Heart left ventricle (tissue), 16 donors: ENCODE data around the gene BPTF. TPM values are rescaled to one million over a fixed set of nuclear protein-coding genes. Genes with fewer than 3 reads are reported as not detected.
"Not testable (repeated sequence)": the region's sequence is repeated elsewhere in the genome, so short reads cannot be mapped to it uniquely, and the experiment has no call there.

Experiments used
- ATAC-seq, 4 donors: fragments of 200-7000 bp; cut with Tn5 transposase; one replicate each; pipeline ENCODE4 v1.9.1; 2020 to 2022; ENCODE audit warnings: moderate library complexity in 4 of 4, mild to moderate bottlenecking in 3 of 4, moderate number of reproducible peaks in 1 of 4
- DNase-seq, 5 donors: peaks; one replicate each; pipeline ENCODE4 v3.0.0-alpha.2; 2020
- H3K27ac ChIP-seq, 12 donors: fragments of 200-600 bp; sonication (generic) in 4 of 12; one replicate each; pipeline versions ENCODE4 v1.5.0 to v1.8.0; 2016 to 2022; ENCODE audit warnings: mild to moderate bottlenecking in 2 of 12
- H3K27me3 ChIP-seq, 9 donors: fragments of 200-600 bp; sonication (generic) in 2 of 9; one replicate each; pipeline versions ENCODE4 v1.5.1 to v1.8.0; 2016 to 2022; ENCODE audit warnings: mild to moderate bottlenecking in 3 of 9
- H3K36me3 ChIP-seq, 9 donors: fragments of 200-600 bp; sonication (generic) in 2 of 9; one replicate each; pipeline versions ENCODE4 v1.5.0 to v1.8.0; 2018 to 2022; ENCODE audit warnings: mild to moderate bottlenecking in 2 of 9
- H3K4me1 ChIP-seq, 12 donors: fragments of 200-600 bp; sonication (generic) in 4 of 12; one replicate each; pipeline versions ENCODE4 v1.5.0 to v1.8.0; 2016 to 2022; ENCODE audit warnings: mild to moderate bottlenecking in 3 of 12
- H3K4me3 ChIP-seq, 12 donors: fragments of 200-600 bp; sonication (generic) in 4 of 12; one replicate each; pipeline versions ENCODE4 v1.5.0 to v1.8.0; 2017 to 2022; ENCODE audit warnings: mild to moderate bottlenecking in 9 of 12, moderate library complexity in 4 of 12
- H3K9me3 ChIP-seq, 12 donors: fragments of 200-600 bp; sonication (generic) in 4 of 12; one replicate each; pipeline versions ENCODE4 v1.5.0 to v1.8.0; 2016 to 2022; ENCODE audit warnings: mild to moderate bottlenecking in 1 of 12
- POLR2A ChIP-seq, 2 donors: fragments of 450-650 bp; IDR thresholded peaks; one replicate each; pipeline ENCODE4 v1.6.1; 2017; ENCODE audit warnings: antibody characterized with exemption in 2 of 2, mild to moderate bottlenecking in 2 of 2, moderate library complexity in 2 of 2
- WGBS, 4 donors: extraction: QIAGEN DNeasy Blood & Tissue Kit in 2 of 4; methylation state at CpG; one replicate each; pipeline versions ENCODE4 v1.1.5 to v1.1.7; 2013 to 2018; 5-methylcytosine and 5-hydroxymethylcytosine counted together
- intact Hi-C, 10 donors: fragments of 100-400 bp; cut with DNase I; formaldehyde crosslinking; loops; one replicate each; pipeline versions ENCODE4 v1.11.1 to v1.14.2; 2022
- polyA plus RNA-seq, 2 donors: library from polyadenylated mRNA; stranded (reverse); fragments of 200-250 nt; gene quantifications; one replicate each; pipeline ENCODE4 v1.2.3, GENCODE V29; 2013
- total RNA-seq, 9 donors: library from RNA; depleted of rRNA in 2 of 9; stranded (reverse); fragments of >200 nt in 2 of 9; fragmentation: NEBNext Ultra II Directional in 3 of 9; extraction: Animal tissue kit (Norgen Biotek cat#: 25700) in 3 of 9; gene quantifications; one replicate each; pipeline versions ENCODE4 v1.1.0 to v1.2.4, GENCODE V29; 2016 to 2023
- TF ChIP-seq, protein P1 (sequence below), 12 donors: fragments of 200-600 bp; sonication (generic) in 4 of 12; IDR thresholded peaks; one replicate each; pipeline versions ENCODE4 v1.5.0 to v1.8.0; 2018 to 2022; ENCODE audit warnings: antibody characterized with exemption in 12 of 12, mild to moderate bottlenecking in 5 of 12
- donor health status: ischemic (EF 13 %, LVEDD 7.1; RV severe dilation, severe dysfunction).
- donor health status: healthy with polysubstance abuse.
- donor health status: DM: no; HTN: yes; CAD: no.
- donor health status: DM: no; HTN: no; CAD: no.
- donor health status: ischemic (EF 25% LVEDD 6.9; RV normal size, moderate dysfunction).
- donor health status: ischemic (EF 25% LVEDD 5.7; RV mildly dilated, moderate dysfunction).
- donor health status: healthy.
- donor health status: DM: yes; HTN: yes; CAD: no.
- donor health status: ischemic (EF 35%, LVEDD 5.7; RV mildly dilated, moderate dysfunction).
- donor health status: nonischemic (EF 11% LVEDD 7.7; RV severe dilation, severe dysfunction).
- donor health status: DM: yes; HTN: yes; CAD: no.
- donor health status: PGD.
- donor health status: ischemic (EF 29% LVEDD 5.4; RV normal size, mild dysfunction).
- donor health status: nonischemic (EF 23%, LVEDD 6.1; RV moderate dilation, normal function).

The BPTF gene
- total and polyA plus RNA-seq, 11 donors: 16.7 to 96.9 (median 65.5) TPM

DNA sequence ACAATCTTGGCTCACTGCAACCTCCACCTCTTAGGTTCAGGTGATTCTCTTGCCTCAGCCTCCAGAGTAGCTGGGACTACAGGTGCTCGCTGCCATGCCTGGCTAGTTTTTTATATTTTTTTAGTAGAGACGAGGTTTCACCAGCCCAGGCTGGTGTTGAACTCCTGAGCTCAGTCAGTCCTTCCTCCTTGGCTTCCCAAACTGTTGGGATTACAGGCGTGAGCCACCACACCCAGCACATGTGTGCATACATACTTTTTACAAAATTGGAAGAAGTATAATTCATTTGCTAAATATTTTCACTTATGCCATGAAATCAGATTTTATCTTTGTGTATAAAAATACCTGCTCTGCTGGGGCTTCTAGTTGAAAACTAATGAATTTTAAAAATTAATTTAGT is 13.2 kb downstream of the BPTF start:
- Histone ChIP-seq H3K4me3 (no peak overlapping the region), H3K27ac (no peak overlapping the region), H3K4me1 (peaks cover 0 to 59% (median 19%) of the 10 kb centered on the region in 12 donors), H3K27me3 (no peaks in the 10 kb centered on the region), H3K9me3 (no peaks in the 10 kb centered on the region), H3K36me3 (no peaks in the 10 kb centered on the region)
- 83 to 90% (median 88%) methylated on average over 3 of the region's 3 CpGs for WGBS, 4 donors
- DNase-seq (no peak), ATAC-seq (no peak)
- TF ChIP-seq, protein P1, sequence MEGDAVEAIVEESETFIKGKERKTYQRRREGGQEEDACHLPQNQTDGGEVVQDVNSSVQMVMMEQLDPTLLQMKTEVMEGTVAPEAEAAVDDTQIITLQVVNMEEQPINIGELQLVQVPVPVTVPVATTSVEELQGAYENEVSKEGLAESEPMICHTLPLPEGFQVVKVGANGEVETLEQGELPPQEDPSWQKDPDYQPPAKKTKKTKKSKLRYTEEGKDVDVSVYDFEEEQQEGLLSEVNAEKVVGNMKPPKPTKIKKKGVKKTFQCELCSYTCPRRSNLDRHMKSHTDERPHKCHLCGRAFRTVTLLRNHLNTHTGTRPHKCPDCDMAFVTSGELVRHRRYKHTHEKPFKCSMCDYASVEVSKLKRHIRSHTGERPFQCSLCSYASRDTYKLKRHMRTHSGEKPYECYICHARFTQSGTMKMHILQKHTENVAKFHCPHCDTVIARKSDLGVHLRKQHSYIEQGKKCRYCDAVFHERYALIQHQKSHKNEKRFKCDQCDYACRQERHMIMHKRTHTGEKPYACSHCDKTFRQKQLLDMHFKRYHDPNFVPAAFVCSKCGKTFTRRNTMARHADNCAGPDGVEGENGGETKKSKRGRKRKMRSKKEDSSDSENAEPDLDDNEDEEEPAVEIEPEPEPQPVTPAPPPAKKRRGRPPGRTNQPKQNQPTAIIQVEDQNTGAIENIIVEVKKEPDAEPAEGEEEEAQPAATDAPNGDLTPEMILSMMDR (IDR thresholded peaks at IDR 0.05): no peak
- TF ChIP-seq POLR2A (IDR thresholded peaks at IDR 0.05): no peak
- intact Hi-C loops: no loop called here

DNA sequence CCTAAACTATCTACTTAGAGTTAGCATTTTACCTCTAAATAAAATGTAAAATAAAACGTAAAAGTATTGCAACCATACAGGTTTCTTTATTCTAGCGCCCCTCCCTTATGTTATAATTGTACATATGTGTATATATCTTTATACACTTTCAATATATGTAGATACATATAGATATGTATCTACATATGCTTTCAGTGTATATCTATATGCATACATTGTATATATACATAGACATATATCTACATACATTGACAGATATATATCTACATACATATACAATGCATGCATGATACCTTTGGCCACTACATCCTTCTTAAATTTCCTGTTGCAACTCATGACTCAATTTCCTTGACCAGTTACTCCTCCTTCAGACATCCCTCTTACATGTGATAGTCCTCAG is 16.7 kb downstream of the BPTF start:
- DNase-seq (no peak), ATAC-seq (no peak)
- H3K27ac ChIP-seq: no peak overlapping the region
- intact Hi-C loops: no loop called here
- H3K27me3 ChIP-seq: no peaks in the 10 kb centered on the region
- no peak overlapping the region for H3K4me3 ChIP-seq
- no peak for TF ChIP-seq POLR2A (IDR thresholded peaks at IDR 0.05)
- TF ChIP-seq, protein P1 (IDR thresholded peaks at IDR 0.05): no peak
- 91 to 94% (median 93%) methylated on average over 2 of the region's 2 CpGs for WGBS, 4 donors
- no peaks in the 10 kb centered on the region for H3K9me3 ChIP-seq
- H3K4me1 ChIP-seq: peaks cover 0 to 27% (median 6%) of the 10 kb centered on the region in 12 donors
- H3K36me3 ChIP-seq: no peaks in the 10 kb centered on the region

DNA sequence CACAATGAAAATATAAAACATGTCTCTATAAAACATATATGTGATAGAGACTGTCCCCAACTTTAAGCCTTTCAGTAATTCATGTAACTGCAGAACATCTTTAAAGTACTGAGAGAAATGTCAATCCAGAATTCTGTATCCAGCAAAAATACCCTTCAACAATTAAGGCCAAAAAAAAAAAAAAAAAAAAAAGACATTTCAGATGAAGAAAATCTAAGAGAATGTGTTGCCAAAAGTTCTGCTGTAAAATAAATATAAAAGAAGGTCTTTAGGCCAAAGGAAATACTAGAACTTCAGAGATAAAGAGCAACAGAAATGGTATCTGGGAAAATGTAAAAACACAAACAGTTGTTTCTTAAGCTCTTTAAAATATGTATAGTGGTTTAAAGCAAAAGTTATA is 17.3 kb downstream of the BPTF start:
- TF ChIP-seq, protein P1 (IDR thresholded peaks at IDR 0.05): no peak
- TF ChIP-seq POLR2A (IDR thresholded peaks at IDR 0.05): no peak
- no peak overlapping the region for H3K27ac ChIP-seq
- no peak overlapping the region for H3K4me3 ChIP-seq
- intact Hi-C loops: no loop called here
- H3K9me3 ChIP-seq: no peaks in the 10 kb centered on the region
- no peak for DNase-seq
- H3K4me1 ChIP-seq: peaks cover 0 to 24% (median 5%) of the 10 kb centered on the region in 12 donors
- H3K36me3 ChIP-seq: no peaks in the 10 kb centered on the region
- H3K27me3 ChIP-seq: no peaks in the 10 kb centered on the region
- ATAC-seq: no peak

DNA sequence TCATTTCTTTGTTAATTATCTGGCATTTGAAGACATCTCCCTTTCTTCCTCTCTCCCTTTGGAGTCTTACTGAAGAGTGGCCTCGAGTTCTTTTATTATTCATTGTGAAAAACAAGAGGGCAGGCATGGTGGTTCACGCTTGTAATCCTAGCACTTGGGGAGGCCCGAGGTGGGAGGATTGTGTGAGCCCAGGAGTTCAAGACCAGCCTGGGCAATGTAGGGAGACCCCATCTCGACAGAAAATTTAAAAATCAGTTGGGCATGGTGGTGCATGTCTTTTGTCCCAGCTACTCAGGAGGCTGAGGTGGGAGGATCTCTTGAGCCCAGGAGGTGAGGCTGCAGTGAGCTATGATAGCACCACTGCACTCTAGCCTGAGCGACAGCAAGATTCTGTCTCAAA is 20.1 kb downstream of the BPTF start:
- H3K9me3 ChIP-seq: peaks cover 0 to 11% (median 0%) of the 10 kb centered on the region in 12 donors
- H3K4me1 ChIP-seq: peaks cover 0 to 22% (median 4%) of the 10 kb centered on the region in 12 donors
- no peak overlapping the region for H3K27ac ChIP-seq
- no peak for ATAC-seq
- H3K36me3 ChIP-seq: no peaks in the 10 kb centered on the region
- no peak for DNase-seq
- intact Hi-C loops: no loop called here
- no peak overlapping the region for H3K4me3 ChIP-seq
- no peak for TF ChIP-seq POLR2A (IDR thresholded peaks at IDR 0.05)
- TF ChIP-seq, protein P1 (IDR thresholded peaks at IDR 0.05): no peak
- 93 to 96% (median 94%) methylated on average over 5 of the region's 5 CpGs for WGBS, 4 donors
- no peaks in the 10 kb centered on the region for H3K27me3 ChIP-seq

DNA sequence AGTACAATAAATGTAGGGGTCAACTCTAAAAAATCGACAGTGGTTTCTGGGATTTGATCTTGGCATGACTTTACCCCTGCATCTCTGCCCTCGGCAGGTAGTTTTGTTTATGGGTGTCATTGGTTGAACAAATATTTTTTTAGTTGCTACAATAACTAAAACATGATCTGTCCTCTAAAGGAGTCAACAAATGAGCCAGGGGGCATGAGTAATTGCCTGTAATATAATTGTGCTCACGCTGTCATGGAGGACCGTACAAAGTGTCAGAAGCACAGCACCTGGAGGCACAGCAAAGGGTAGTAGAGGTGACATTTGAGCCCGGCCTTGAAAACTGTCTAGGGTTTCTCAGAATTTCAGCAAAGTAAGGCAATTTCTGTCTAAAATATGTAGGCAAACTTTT is 22.9 kb downstream of the BPTF start:
- H3K27ac ChIP-seq, DNase-seq, H3K36me3 ChIP-seq, H3K4me3 ChIP-seq, intact Hi-C loops, H3K27me3 ChIP-seq, ATAC-seq: not testable (repeated sequence)
- peaks cover 0 to 34% (median 11%) of the 10 kb centered on the region in 12 donors for H3K4me1 ChIP-seq
- peaks cover 0 to 11% (median 0%) of the 10 kb centered on the region in 12 donors for H3K9me3 ChIP-seq
- WGBS, 4 donors: 86 to 92% (median 87%) methylated on average over 5 of the region's 5 CpGs

DNA sequence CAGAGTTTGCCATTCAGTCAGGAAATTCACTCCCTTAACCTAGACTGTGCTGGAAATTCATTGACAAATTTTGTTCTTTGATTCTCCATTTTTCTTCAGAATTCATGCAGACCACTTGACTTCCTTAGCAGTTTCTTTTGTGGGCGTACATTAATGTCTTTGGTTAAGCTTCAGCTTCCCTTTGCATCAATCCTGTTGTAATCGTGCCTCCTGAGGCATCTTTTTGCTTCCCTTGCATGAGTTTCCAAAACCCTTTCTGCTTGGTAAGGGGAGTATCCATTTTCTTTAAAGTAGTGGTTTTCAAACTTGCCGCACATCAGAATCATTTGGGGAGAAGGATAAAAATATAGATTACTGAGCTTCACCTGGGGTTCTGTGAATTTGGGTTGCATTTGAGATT is 23.5 kb downstream of the BPTF start:
- WGBS, 4 donors: 80 to 90% (median 86%) methylated on average over 3 of the region's 3 CpGs
- intact Hi-C loops, H3K4me3 ChIP-seq, DNase-seq, ATAC-seq, H3K36me3 ChIP-seq, H3K27me3 ChIP-seq, H3K27ac ChIP-seq: not testable (repeated sequence)
- peaks cover 0 to 34% (median 14%) of the 10 kb centered on the region in 12 donors for H3K4me1 ChIP-seq
- peaks cover 0 to 11% (median 0%) of the 10 kb centered on the region in 12 donors for H3K9me3 ChIP-seq
